ENCODE results near the gene ZNF384. TPM values are rescaled to one million over a fixed set of nuclear protein-coding genes. Genes with fewer than 3 reads are reported as not detected.

Gene ZNF384
- total and polyA plus RNA-seq, 3 donors from 2014 or later: 78.5 to 94.9 (median 85.1) TPM

- no peak for TF ChIP-seq POLR2A (IDR thresholded peaks at IDR 0.05)
- TF ChIP-seq CTCF (IDR thresholded peaks at IDR 0.05): no peak
- H3K4me3 ChIP-seq: no peak overlapping the region
- DNase-seq: no peak
- H3K36me3 ChIP-seq (ENCODE audit: low read depth, missing control alignments): no peaks in the 10 kb centered on the region
- intact Hi-C loops (cut with DNase I; ENCODE audit: low total_unique reads): no loop called here
- no peaks in the 10 kb centered on the region for H3K27me3 ChIP-seq
- no peaks in the 10 kb centered on the region for H3K9me3 ChIP-seq
- H3K4me1 ChIP-seq: no peaks in the 10 kb centered on the region
- H3K27ac ChIP-seq: no peak overlapping the region
- 88 to 94% methylated on average over 5 of the region's 5 CpGs for WGBS, 2 donors
These were observed 12.2 kb downstream of the ZNF384 start for GRCh38 chr12:6676962-6677361.

DNA sequence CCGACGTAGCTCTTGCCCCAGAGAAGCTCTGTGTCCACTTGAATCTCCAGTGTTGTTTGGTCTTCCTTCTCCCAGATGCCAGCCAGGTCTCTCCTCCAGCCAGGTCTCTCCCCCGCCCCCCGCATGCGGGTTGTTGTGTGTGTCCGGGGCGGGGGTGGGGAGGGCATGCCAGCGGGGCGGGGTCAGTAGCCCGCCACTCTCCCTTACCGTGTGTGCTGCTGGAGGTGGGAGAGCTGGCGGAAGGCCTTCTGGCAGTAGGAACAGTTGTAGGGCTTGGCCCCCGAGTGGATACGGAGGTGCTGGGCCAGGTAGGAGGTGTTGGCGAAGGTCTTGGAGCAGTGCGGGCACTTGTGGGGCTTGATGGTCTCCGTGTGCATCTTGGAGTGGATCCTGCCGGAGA is 17.0 kb downstream of the ZNF384 start:
- Histone ChIP-seq H3K27me3 (no peaks in the 10 kb centered on the region), H3K9me3 (no peaks in the 10 kb centered on the region), H3K4me3 (no peak overlapping the region), H3K36me3 (ENCODE audit: low read depth, missing control alignments) (peaks cover 7% of the 10 kb centered on the region), H3K27ac (no peak overlapping the region), H3K4me1 (no peaks in the 10 kb centered on the region)
- DNase-seq: no peak
- intact Hi-C loops (cut with DNase I; ENCODE audit: low total_unique reads): no loop called here
- TF ChIP-seq CTCF (IDR thresholded peaks at IDR 0.05): no peak
- TF ChIP-seq POLR2A (IDR thresholded peaks at IDR 0.05): no peak
- WGBS, 2 donors: 85 to 91% methylated on average over 18 of the region's 18 CpGs

GRCh38 chr12:6667559-6668210 is 21.5 kb downstream of the ZNF384 start:
- Histone ChIP-seq H3K27me3 (no peaks in the 10 kb centered on the region), H3K9me3 (no peaks in the 10 kb centered on the region), H3K27ac (no peak overlapping the region), H3K4me3 (no peak overlapping the region), H3K36me3 (ENCODE audit: low read depth, missing control alignments) (peaks cover 7% of the 10 kb centered on the region), H3K4me1 (no peaks in the 10 kb centered on the region)
- intact Hi-C loops (cut with DNase I; ENCODE audit: low total_unique reads): no loop called here
- DNase-seq: no peak
- TF ChIP-seq POLR2A (IDR thresholded peaks at IDR 0.05) (no peak), CTCF (IDR thresholded peaks at IDR 0.05) (no peak)
- WGBS, 2 donors: 85 to 91% methylated on average over 6 to 8 of the region's 8 CpGs

DNA sequence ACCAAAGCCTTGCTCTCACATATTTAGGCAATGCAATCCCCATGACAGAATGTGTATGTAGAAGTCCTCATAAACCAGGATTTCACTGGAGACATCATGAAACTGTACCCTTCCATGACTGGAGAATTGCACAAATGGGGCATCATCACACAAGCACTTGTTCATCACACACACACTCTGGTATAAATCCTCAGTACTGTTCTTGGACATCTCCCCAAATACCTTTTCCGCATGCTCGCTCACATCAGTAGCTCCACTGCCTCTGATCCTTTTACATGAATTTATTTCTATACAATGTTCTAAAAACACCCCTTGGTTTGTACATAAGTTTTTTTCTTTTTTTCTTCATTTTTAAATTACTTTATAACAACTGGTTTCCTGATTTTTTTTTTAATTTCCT is 23.0 kb downstream of the ZNF384 start:
- H3K27me3 ChIP-seq: no peaks in the 10 kb centered on the region
- no peak overlapping the region for H3K27ac ChIP-seq
- no peak for DNase-seq
- peaks cover 9% of the 10 kb centered on the region for H3K4me1 ChIP-seq
- intact Hi-C loops (cut with DNase I; ENCODE audit: low total_unique reads): no loop called here
- TF ChIP-seq POLR2A (IDR thresholded peaks at IDR 0.05): no peak
- TF ChIP-seq CTCF (IDR thresholded peaks at IDR 0.05): no peak
- peaks cover 7% of the 10 kb centered on the region for H3K36me3 ChIP-seq (ENCODE audit: low read depth, missing control alignments)
- H3K4me3 ChIP-seq: no peak overlapping the region
- H3K9me3 ChIP-seq: no peaks in the 10 kb centered on the region
- 95 to 97% methylated on average over 2 of the region's 2 CpGs for WGBS, 2 donors

DNA sequence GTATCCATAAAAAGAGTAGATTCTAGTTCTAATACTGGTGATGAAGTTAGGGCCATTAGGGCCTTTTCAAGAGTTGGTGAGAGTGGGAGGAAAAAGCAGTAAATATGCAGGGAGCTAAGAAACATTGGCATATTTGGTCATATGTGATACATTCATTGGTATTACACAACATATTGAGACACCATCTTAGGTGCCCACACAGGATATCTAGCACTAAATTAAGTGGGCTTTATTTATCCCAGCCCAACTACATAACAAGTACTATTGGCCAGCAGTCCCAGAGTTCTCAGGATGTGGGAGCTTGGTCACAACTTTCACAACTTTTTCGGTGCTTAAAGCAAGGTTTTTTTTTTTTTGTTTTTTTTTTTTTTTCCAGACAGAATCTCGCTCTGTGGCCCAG is 24.3 kb downstream of the ZNF384 start:
- DNase-seq: no peak
- H3K4me3 ChIP-seq: no peak overlapping the region
- no peaks in the 10 kb centered on the region for H3K36me3 ChIP-seq (ENCODE audit: low read depth, missing control alignments)
- no peaks in the 10 kb centered on the region for H3K27me3 ChIP-seq
- 78 to 87% methylated on average over 2 of the region's 2 CpGs for WGBS, 2 donors
- H3K9me3 ChIP-seq: no peaks in the 10 kb centered on the region
- peaks cover 9% of the 10 kb centered on the region for H3K4me1 ChIP-seq
- intact Hi-C loops (cut with DNase I; ENCODE audit: low total_unique reads): no loop called here
- no peak for TF ChIP-seq CTCF (IDR thresholded peaks at IDR 0.05)
- no peak for TF ChIP-seq POLR2A (IDR thresholded peaks at IDR 0.05)
- H3K27ac ChIP-seq: no peak overlapping the region

Measured in testis (tissue), 3 donors.